Spleen (tissue), 7 donors: Measurements from ENCODE around the gene PARD3.

Source experiments
- CTCF ChIP-seq, 11 experiments: fragments of 200-600 bp in 7 of 11; fragments of 450-650 bp in 4 of 11; sonication (generic) in 4 of 11; IDR thresholded peaks in 8 of 11; conservative IDR thresholded peaks in 3 of 11; 1 replicate in 7 of 11; 2 replicates in 4 of 11; pipeline versions ENCODE4 v1.4.0 to v1.8.0; 2016 to 2021; ENCODE audit warnings: antibody characterized with exemption in 11 of 11, inconsistent platforms in 4 of 11, mild to moderate bottlenecking in 1 of 11
- POLR2AphosphoS5 ChIP-seq, 3 donors: sonication (generic); formaldehyde crosslinking; IDR thresholded peaks; one replicate each; pipeline ENCODE4 v1.5.1; 2017; ENCODE audit warnings: antibody characterized with exemption in 3 of 3
- donor health status: DM: no; HTN: no; CAD: no; lungs with moderate emphysema.
- donor health status: DM: no; HTN: no; CAD: no.
- donor health status: DM: no; HTN: no; CAD: no.

- no peak for TF ChIP-seq POLR2AphosphoS5 (IDR thresholded peaks at IDR 0.05)
- no peak for TF ChIP-seq CTCF (IDR thresholded peaks at IDR 0.05 in 8 of 11, conservative IDR thresholded peaks at IDR 0.05 in 3 of 11)
These were observed 173.8 kb downstream of the PARD3 start for GRCh38 chr10:34641147-34641912.
